GM12864 (cell line): ENCODE data around the gene TBC1D22A.

Experiments
- DNase-seq: peaks from one replicate; pipeline ENCODE4 v3.0.0-alpha.2; 2011; ENCODE audit warnings: low read depth
- H3K4me3 ChIP-seq: 2 replicates; pipeline ENCODE4 v1.5.1; 2011; ENCODE audit warnings: mild to moderate bottlenecking, low read depth, low read length, control low read depth
- CTCF ChIP-seq: IDR thresholded peaks from 2 replicates; pipeline ENCODE4 v1.5.1; 2011; ENCODE audit warnings: low read depth, mild to moderate bottlenecking, moderate library complexity, low read length, control low read depth, inconsistent platforms; ENCODE audit errors: missing control alignments

The TBC1D22A gene

GRCh38 chr22:47063606-47064005, 301.2 kb downstream of the TBC1D22A start:
- no peak for TF ChIP-seq CTCF
- no peak for DNase-seq
- no peak overlapping the region for H3K4me3 ChIP-seq

- DNase-seq = no peak
- no peak for TF ChIP-seq CTCF
- H3K4me3 ChIP-seq = no peak overlapping the region
Observed at GRCh38 chr22:47064016-47064415, 301.6 kb downstream of the TBC1D22A start.

GRCh38 chr22:47064416-47064815, 302.0 kb downstream of the TBC1D22A start:
- DNase-seq = no peak
- no peak for TF ChIP-seq CTCF
- no peak overlapping the region for H3K4me3 ChIP-seq

GRCh38 chr22:47065756-47066615, 303.5 kb downstream of the TBC1D22A start:
- no peak overlapping the region for H3K4me3 ChIP-seq
- TF ChIP-seq CTCF = no peak
- no peak for DNase-seq

- no peak for DNase-seq
- TF ChIP-seq CTCF = no peak
- no peak overlapping the region for H3K4me3 ChIP-seq
Observed at GRCh38 chr22:47066616-47066905, 304.1 kb downstream of the TBC1D22A start.

GRCh38 chr22:47067321-47067890, 305.0 kb downstream of the TBC1D22A start:
- TF ChIP-seq CTCF = no peak
- H3K4me3 ChIP-seq = no peak overlapping the region
- no peak for DNase-seq
